Measurements from ENCODE around the gene TRAF1. TPM values are rescaled to one million over a fixed set of nuclear protein-coding genes. Genes with fewer than 3 reads are reported as not detected.
"Not testable (repeated sequence)": the region's sequence is repeated elsewhere in the genome, so short reads cannot be mapped to it uniquely, and the experiment has no call there.

Gene TRAF1, protein sequence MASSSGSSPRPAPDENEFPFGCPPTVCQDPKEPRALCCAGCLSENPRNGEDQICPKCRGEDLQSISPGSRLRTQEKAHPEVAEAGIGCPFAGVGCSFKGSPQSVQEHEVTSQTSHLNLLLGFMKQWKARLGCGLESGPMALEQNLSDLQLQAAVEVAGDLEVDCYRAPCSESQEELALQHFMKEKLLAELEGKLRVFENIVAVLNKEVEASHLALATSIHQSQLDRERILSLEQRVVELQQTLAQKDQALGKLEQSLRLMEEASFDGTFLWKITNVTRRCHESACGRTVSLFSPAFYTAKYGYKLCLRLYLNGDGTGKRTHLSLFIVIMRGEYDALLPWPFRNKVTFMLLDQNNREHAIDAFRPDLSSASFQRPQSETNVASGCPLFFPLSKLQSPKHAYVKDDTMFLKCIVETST
- total RNA-seq, result 16.7 TPM

DNA sequence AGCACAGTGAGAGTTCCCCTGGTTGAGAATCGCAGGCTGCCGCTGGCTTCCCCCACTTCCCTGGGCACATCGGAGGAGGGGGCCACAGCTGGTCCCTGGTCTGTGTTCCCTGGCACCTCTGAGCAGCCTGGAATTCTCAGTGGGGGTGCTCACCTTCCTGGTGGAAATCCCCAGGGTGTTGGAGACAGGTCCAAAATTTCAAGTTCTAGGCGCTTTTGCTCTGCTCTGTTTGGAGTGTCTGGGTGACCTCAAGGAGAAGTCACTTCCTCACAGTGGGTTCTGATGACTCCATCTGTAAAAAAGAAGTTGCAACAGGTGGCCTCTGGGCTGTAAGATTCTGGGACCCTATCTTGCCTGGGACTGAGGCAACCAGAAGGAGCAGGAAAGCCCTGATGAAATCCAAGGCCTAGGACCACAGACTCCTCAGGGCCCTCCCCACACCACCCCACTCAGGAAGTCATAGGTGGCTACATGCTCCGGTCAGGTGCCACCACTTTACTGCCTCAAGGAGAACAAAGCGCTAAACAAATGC, at the start of gene TRAF1:
Gene TRAF1, minus strand, starts transcription at position 400 of the 532 bp plus-strand sequence. CDS start 721 bp downstream, outside the sequence.
- H3K4me3 ChIP-seq, result peak within 1 kb of the TSS; percentile 16 to 56
- H3K4me1 ChIP-seq, result peaks cover 28 to 75% of the 10 kb centered on the region in 2 donors
- DNase-seq (ENCODE audit: low spot score in 2 of 2), result no peak
- H3K9me3 ChIP-seq, result no peaks in the 10 kb centered on the region
- intact Hi-C loops (cut with DNase I), result no loop called here
- peak within 1 kb of the TSS; percentile 97 to 98 for H3K27ac ChIP-seq
- TF ChIP-seq, protein P1, sequence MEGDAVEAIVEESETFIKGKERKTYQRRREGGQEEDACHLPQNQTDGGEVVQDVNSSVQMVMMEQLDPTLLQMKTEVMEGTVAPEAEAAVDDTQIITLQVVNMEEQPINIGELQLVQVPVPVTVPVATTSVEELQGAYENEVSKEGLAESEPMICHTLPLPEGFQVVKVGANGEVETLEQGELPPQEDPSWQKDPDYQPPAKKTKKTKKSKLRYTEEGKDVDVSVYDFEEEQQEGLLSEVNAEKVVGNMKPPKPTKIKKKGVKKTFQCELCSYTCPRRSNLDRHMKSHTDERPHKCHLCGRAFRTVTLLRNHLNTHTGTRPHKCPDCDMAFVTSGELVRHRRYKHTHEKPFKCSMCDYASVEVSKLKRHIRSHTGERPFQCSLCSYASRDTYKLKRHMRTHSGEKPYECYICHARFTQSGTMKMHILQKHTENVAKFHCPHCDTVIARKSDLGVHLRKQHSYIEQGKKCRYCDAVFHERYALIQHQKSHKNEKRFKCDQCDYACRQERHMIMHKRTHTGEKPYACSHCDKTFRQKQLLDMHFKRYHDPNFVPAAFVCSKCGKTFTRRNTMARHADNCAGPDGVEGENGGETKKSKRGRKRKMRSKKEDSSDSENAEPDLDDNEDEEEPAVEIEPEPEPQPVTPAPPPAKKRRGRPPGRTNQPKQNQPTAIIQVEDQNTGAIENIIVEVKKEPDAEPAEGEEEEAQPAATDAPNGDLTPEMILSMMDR (IDR thresholded peaks at IDR 0.05), result no peak
- H3K36me3 ChIP-seq, result no peaks in the 10 kb centered on the region
- H3K27me3 ChIP-seq, result no peaks in the 10 kb centered on the region

DNA sequence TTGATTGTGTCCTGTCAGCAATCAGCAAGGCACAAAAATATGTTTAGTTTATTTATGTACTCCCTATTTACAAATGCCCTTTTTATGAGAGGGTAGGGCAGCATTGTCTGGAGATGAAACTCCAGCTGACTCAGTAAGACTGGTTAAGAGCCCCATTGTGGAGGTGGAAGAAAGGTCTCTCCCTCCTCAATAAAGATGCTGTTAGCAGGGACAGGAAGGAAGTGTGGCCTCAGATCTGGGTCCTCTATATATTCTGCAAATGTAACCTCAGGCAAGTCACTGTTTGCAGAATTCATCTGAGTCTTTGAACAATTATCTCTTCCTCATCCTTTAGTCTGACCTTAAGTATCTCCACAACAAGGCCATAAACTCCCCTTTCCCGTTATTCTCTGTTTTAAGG, 48.3 kb upstream of the TRAF1 start:
- Histone ChIP-seq H3K9me3 (no peaks in the 10 kb centered on the region), H3K27me3 (no peaks in the 10 kb centered on the region), H3K36me3 (peaks cover 2 to 7% of the 10 kb centered on the region in 2 donors), H3K27ac (no peak overlapping the region), H3K4me1 (no peaks in the 10 kb centered on the region), H3K4me3 (no peak overlapping the region)
- intact Hi-C loops (cut with DNase I), result no loop called here
- TF ChIP-seq, protein P1 (IDR thresholded peaks at IDR 0.05), result no peak
- no peak for DNase-seq (ENCODE audit: low spot score in 2 of 2)

DNA sequence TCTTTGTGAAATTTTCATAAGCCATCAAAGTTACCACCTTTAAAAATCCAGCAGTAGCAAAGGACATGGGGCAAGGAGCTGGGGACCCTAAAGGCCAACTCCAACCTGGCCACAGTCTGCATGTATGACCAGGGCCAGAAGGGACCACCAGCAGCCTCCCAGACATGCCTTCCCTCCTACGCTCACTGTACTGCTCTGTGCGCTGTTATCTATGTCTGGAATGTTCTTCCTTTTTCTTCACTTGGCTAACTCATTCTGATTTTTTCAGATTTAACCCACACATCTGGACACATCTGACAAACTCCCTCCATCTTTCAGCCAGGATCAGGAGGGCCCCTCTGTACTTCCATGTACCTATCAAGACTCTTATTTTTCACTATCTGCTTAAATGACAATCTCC, 47.6 kb upstream of the TRAF1 start:
- no peak for DNase-seq (ENCODE audit: low spot score in 2 of 2)
- intact Hi-C loops (cut with DNase I), result no loop called here

DNA sequence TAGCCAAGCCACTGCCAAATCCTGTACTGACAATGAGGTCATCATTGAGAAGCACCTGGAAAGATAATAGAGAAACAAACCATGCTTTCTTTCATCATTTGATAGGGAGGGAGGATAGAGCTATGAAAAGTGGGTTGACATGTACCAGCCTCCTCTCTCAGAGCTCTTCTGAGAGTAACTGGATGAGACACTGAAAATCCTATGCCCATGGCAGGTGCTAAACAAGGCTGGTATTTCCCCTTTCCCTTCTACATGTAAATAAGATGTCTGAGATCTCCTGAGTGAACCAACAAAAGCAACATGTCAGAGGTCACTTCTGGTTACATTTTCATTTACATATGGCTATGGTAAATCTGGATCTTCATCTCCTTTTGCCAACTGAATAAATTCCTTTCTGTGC, 45.3 kb upstream of the TRAF1 start:
- intact Hi-C loops (cut with DNase I), result no loop called here
- no peaks in the 10 kb centered on the region for H3K27me3 ChIP-seq
- TF ChIP-seq, protein P1 (IDR thresholded peaks at IDR 0.05), result no peak
- no peak overlapping the region for H3K27ac ChIP-seq
- no peak overlapping the region for H3K4me3 ChIP-seq
- no peaks in the 10 kb centered on the region for H3K9me3 ChIP-seq
- no peaks in the 10 kb centered on the region for H3K36me3 ChIP-seq
- no peaks in the 10 kb centered on the region for H3K4me1 ChIP-seq
- no peak for DNase-seq (ENCODE audit: low spot score in 2 of 2)

More for the DNA sequence above, 47.6 kb upstream of the TRAF1 start:
- no peak overlapping the region for H3K27ac ChIP-seq
- no peaks in the 10 kb centered on the region for H3K4me1 ChIP-seq
- no peaks in the 10 kb centered on the region for H3K9me3 ChIP-seq
- H3K36me3 ChIP-seq, result peaks cover 2 to 3% of the 10 kb centered on the region in 2 donors
- TF ChIP-seq, protein P1 (IDR thresholded peaks at IDR 0.05), result no peak
- no peaks in the 10 kb centered on the region for H3K27me3 ChIP-seq
- no peak overlapping the region for H3K4me3 ChIP-seq

DNA sequence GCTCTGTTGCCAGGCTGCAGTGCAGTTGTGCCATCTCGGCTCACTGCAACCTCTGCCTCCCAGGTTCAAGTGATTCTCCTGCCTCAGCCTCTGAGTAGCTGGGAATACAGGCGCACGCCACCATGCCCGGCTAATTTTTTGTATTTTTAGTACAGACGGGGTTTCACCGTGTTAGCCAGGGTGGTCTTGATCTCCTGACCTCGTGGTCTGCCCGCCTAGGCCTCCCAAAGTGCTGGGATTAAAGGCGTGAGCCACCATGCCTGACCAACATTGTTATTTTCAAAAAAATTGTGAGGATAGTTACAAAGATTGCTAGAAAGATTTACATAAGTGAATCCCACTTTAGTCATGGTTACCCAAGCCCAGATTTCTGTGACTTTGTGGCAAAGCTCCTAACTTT, 44.9 kb upstream of the TRAF1 start:
- H3K4me1 ChIP-seq; H3K27me3 ChIP-seq; intact Hi-C loops (cut with DNase I); H3K36me3 ChIP-seq; H3K27ac ChIP-seq; DNase-seq (ENCODE audit: low spot score in 2 of 2); H3K9me3 ChIP-seq; H3K4me3 ChIP-seq: not testable (repeated sequence)

DNA sequence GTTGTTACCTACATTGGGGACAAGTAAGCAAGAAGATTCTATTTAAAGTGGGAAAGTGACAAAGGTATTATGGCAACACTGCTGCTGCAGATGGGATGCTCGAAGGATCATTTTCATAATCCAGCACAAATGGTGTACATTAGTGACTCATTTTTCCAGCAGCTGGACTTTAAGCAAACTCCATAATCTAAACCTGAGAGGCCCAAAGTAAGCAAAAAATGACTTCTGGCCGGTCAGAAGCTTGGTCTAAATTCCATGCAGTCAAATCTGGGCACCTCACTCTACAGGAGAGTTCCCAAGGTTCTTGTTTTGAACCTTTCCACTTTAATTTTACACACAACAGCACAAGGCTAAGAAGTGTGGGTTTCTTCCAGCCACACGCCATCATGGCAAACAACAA, 43.6 kb upstream of the TRAF1 start:
- H3K9me3 ChIP-seq, result no peaks in the 10 kb centered on the region
- H3K27me3 ChIP-seq, result no peaks in the 10 kb centered on the region
- H3K4me3 ChIP-seq, result no peak overlapping the region
- peaks cover 4 to 10% of the 10 kb centered on the region in 2 donors for H3K4me1 ChIP-seq
- TF ChIP-seq, protein P1 (IDR thresholded peaks at IDR 0.05), result no peak
- H3K27ac ChIP-seq, result no peak overlapping the region
- intact Hi-C loops (cut with DNase I), result no loop called here
- no peak for DNase-seq (ENCODE audit: low spot score in 2 of 2)
- H3K36me3 ChIP-seq, result no peaks in the 10 kb centered on the region

Measured in ascending aorta (tissue), 2 donors.